Ovary (tissue), 9 donors: ENCODE measurements around the gene ABCC1. TPM values are rescaled to one million over a fixed set of nuclear protein-coding genes. Genes with fewer than 3 reads are reported as not detected.

ENCODE experiments used
- DNase-seq, 5 donors: peaks; one replicate each; pipeline ENCODE4 v3.0.0-alpha.2; 2019 to 2020
- H3K27ac ChIP-seq, 2 donors: fragments of 200-600 bp; one replicate each; pipeline versions ENCODE4 v1.5.1 to v1.8.0; 2019 to 2022
- H3K27me3 ChIP-seq: fragments of 200-600 bp; one replicate; pipeline ENCODE4 v1.8.0; 2022
- H3K36me3 ChIP-seq: fragments of 200-600 bp; sonication (generic); one replicate; pipeline ENCODE4 v1.5.1; 2019
- H3K4me1 ChIP-seq: one replicate; pipeline ENCODE4 v1.8.1; 2013; ENCODE audit warnings: mild to moderate bottlenecking, moderate library complexity; ENCODE audit not compliant: insufficient read depth
- H3K4me3 ChIP-seq: fragments of 200-600 bp; sonication (generic); one replicate; pipeline ENCODE4 v1.5.1; 2017
- H3K9me3 ChIP-seq, 2 donors: fragments of 200-600 bp in 1 of 2; sonication (generic) in 1 of 2; one replicate each; pipeline versions ENCODE4 v1.5.1 to v1.8.1; 2013 to 2019; ENCODE audit warnings: mild to moderate bottlenecking in 1 of 2, moderate library complexity in 1 of 2
- EP300 ChIP-seq: sonication (generic); formaldehyde crosslinking; IDR thresholded peaks from one replicate; pipeline ENCODE4 v1.6.1; 2017; ENCODE audit warnings: antibody characterized with exemption
- POLR2A ChIP-seq: fragments of 450-650 bp; IDR thresholded peaks from one replicate; pipeline ENCODE4 v1.6.1; 2017; ENCODE audit warnings: antibody characterized with exemption, mild to moderate bottlenecking, moderate library complexity
- WGBS, 3 donors: extraction: QIAGEN DNeasy Blood & Tissue Kit in 1 of 3; methylation state at CpG; one replicate each; pipeline versions ENCODE4 v1.1.5 to v1.1.7; 2013 to 2017; 5-methylcytosine and 5-hydroxymethylcytosine counted together
- intact Hi-C, 4 donors: fragments of 100-400 bp; cut with DNase I; formaldehyde crosslinking; loops; one replicate each; pipeline versions ENCODE4 v1.11.0 to v1.15.1; 2022 to 2023
- polyA plus RNA-seq, 2 donors: library from polyadenylated mRNA; stranded (reverse); fragments of 200-250 nt in 1 of 2; fragments of 350-450 nt in 1 of 2; fragmentation: Illumina TruSeq in 1 of 2; extraction: RNeasy Lipid Tissue Mini Kit (QIAGEN cat#74804) in 1 of 2; gene quantifications; one replicate each; pipeline ENCODE4 v1.2.3, GENCODE V29; 2013 to 2014
- total RNA-seq, 7 donors: library from RNA; depleted of rRNA in 2 of 7; stranded (reverse); fragments of >200 nt in 2 of 7; fragmentation: NEBNext Ultra II Directional in 3 of 7; extraction: Animal tissue kit (Norgen Biotek cat#: 25700) in 3 of 7; gene quantifications; one replicate each; pipeline versions ENCODE4 v1.1.0 to v1.2.4, GENCODE V29; 2016 to 2023
- TF ChIP-seq, protein P1 (sequence below), 3 donors: fragments of 450-650 bp in 2 of 3; fragments of 200-600 bp in 1 of 3; IDR thresholded peaks; one replicate each; pipeline versions ENCODE4 v1.5.1 to v1.8.0; 2016 to 2022; ENCODE audit warnings: antibody characterized with exemption in 3 of 3, mild to moderate bottlenecking in 1 of 3
- donor health status: DM: no; HTN: no; CAD: no; lungs with moderate emphysema.
- donor health status: DM: no; HTN: no; CAD: no.
- donor health status: Bipolar disorder and iron deficiency.
- donor health status: DM: yes; HTN: yes; CAD: no.
- donor health status: DM: no; HTN: no; CAD: no.
- donor health status: DM: yes; HTN: yes; CAD: no.

ABCC1 gene
- total and polyA plus RNA-seq, 9 donors, result 10.0 to 31.1 (median 20.9) TPM

DNA sequence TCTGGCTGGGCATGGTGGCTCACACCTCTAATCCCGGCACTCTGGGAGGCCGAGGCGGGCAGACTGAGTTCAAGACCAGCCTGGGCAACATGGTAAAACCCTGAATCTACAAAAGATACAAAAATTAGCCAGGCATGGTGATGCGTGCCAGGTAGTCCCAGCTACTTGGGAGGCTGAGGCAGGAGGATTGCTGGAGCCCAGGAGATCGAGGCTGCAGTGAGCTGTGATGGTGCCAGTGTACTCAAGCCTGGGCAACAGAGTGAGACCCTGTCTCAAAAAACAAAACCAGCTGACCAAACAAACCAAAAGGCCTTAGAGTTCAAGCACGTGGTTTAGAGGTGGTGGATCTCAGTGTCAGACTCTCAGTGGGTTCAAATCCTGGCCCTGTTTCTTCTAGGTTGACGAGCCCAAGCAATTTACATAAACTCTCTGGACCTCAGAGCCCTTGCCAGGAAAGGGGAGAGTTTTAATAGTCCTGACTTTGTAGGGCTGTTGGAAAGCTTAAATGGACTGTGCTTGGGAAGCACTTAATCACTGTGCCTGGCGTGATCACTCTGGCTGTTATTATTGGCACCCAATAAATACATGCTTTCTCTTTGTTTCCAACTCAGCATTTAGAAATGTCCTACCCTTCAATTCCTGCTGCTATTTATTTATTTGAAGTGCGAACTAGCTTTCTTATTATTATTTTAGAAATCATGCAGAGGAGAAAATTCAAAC, 44.7 kb downstream of the ABCC1 start:
- 58 to 61% (median 58%) methylated on average over 9 of the region's 9 CpGs for WGBS, 3 donors
- Histone ChIP-seq H3K9me3 (no peaks in the 10 kb centered on the region), H3K36me3 (no peaks in the 10 kb centered on the region), H3K27ac (no peak overlapping the region), H3K4me3 (no peak overlapping the region), H3K4me1 (peaks cover 16% of the 10 kb centered on the region), H3K27me3 (no peaks in the 10 kb centered on the region)
- no peak for DNase-seq
- intact Hi-C loops, result no loop called here
- TF ChIP-seq POLR2A, result no peak
- TF ChIP-seq, protein P1, sequence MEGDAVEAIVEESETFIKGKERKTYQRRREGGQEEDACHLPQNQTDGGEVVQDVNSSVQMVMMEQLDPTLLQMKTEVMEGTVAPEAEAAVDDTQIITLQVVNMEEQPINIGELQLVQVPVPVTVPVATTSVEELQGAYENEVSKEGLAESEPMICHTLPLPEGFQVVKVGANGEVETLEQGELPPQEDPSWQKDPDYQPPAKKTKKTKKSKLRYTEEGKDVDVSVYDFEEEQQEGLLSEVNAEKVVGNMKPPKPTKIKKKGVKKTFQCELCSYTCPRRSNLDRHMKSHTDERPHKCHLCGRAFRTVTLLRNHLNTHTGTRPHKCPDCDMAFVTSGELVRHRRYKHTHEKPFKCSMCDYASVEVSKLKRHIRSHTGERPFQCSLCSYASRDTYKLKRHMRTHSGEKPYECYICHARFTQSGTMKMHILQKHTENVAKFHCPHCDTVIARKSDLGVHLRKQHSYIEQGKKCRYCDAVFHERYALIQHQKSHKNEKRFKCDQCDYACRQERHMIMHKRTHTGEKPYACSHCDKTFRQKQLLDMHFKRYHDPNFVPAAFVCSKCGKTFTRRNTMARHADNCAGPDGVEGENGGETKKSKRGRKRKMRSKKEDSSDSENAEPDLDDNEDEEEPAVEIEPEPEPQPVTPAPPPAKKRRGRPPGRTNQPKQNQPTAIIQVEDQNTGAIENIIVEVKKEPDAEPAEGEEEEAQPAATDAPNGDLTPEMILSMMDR (IDR thresholded peaks at IDR 0.05), result no peak
- no peak for TF ChIP-seq EP300

DNA sequence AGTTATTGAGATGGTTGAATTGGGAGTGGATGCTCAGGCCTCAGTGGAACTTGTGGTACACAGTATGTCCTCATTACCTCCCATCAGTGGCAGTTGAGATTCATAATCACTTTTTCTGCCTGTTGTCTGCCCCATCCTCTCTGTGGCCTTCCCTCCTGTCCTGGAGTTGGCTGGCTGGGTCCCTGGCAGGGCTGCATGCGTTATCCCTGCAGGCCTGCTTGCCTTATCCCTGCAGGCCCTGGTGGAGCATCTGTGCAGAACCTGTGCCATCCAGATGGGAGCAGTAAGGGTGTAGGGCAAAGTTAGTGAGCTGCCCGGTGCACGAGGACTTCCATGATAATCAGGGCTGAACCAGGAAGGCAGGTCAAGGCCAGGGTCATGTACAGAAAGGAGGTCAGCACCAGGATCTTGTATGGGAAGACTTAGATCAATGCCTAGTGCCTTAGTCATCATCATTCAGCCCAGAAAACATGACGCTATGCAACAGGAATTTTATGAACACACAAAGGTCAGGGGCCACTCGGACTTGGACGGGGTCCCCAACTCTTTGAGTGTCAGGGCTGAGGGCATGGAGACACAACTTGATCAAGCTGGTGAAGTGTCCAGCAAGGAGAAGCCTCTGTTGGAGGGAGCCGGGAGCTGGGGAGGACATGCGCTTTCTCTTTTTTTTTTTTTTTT, 47.2 kb downstream of the ABCC1 start:
- Histone ChIP-seq H3K4me1 (peaks cover 13% of the 10 kb centered on the region), H3K9me3 (no peaks in the 10 kb centered on the region), H3K27ac (no peak overlapping the region), H3K27me3 (no peaks in the 10 kb centered on the region), H3K36me3 (no peaks in the 10 kb centered on the region), H3K4me3 (no peak overlapping the region)
- peak; percentile 64 to 80 (median 71) for DNase-seq
- no peak for TF ChIP-seq EP300
- no peak for TF ChIP-seq POLR2A
- TF ChIP-seq, protein P1 (IDR thresholded peaks at IDR 0.05), result no peak
- 31 to 33% (median 31%) methylated on average over 8 of the region's 8 CpGs for WGBS, 3 donors
- intact Hi-C loops, result no loop called here

DNA sequence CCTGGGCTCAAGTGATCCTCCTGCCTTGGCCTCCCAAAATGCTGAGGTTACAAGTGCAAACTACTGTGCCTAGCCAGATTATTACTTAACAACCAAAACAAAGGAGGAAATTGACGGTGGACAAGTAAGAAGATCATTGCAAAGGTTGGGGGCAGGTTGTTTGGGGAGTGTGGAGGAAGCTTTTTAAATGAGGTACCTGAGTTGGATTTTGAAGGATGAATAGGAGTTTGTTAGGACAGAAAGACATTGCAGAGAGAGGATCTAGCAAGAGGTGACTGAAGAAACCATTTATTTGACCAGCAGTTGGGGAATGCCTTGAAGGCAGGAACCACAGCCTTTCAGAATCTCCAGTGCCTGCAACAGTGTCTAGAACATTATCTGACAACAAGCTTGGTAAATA, 51.3 kb downstream of the ABCC1 start:
- DNase-seq, result no peak
- no peaks in the 10 kb centered on the region for H3K36me3 ChIP-seq
- TF ChIP-seq EP300 (no peak), POLR2A (no peak)
- TF ChIP-seq, protein P1 (IDR thresholded peaks at IDR 0.05), result no peak
- no peak overlapping the region for H3K4me3 ChIP-seq
- H3K9me3 ChIP-seq, result no peaks in the 10 kb centered on the region
- no peak overlapping the region for H3K27ac ChIP-seq
- H3K27me3 ChIP-seq, result no peaks in the 10 kb centered on the region
- WGBS, 3 donors, result 90 to 100% (median 91%) methylated on average over 1 of the region's 1 CpG
- intact Hi-C loops, result no loop called here
- H3K4me1 ChIP-seq, result peaks cover 10% of the 10 kb centered on the region

DNA sequence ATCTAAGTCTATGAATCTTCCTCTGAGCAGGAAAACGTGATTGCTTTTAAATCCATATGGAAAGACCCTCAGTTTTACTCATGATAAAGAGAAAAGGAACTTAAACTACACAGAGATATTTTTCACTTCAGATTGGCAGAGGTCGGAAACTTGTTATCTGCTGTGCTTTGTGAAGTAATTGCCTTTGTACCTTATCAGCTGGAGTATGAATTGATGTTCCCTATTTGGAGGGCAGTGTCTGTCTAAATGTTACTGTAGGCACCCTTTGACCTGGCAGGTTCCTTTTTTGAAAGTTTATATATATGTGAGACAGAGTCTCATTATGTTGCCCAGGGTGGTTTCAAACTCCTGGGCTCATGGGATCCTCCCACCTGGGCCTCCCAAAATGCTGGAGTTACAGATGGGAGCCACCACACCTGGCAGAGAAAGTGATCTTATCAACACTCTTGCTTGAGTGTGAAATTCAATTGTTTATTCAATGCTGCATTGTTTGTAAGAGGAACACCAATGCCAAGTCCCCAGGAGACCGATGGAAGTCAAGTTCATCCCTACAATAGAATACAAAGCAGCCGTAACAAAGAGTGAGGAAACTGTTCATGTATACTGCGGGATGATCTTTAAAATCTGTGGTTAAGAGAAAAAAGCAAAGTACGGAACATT, 52.3 kb downstream of the ABCC1 start:
- no peaks in the 10 kb centered on the region for H3K36me3 ChIP-seq
- no peaks in the 10 kb centered on the region for H3K9me3 ChIP-seq
- no peak overlapping the region for H3K4me3 ChIP-seq
- peaks cover 5% of the 10 kb centered on the region for H3K4me1 ChIP-seq
- no peak for TF ChIP-seq POLR2A
- TF ChIP-seq EP300, result no peak
- TF ChIP-seq, protein P1 (IDR thresholded peaks at IDR 0.05), result no peak
- WGBS, 3 donors, result 90 to 92% (median 90%) methylated on average over 6 of the region's 6 CpGs
- H3K27me3 ChIP-seq, result no peaks in the 10 kb centered on the region
- DNase-seq, result no peak
- no peak overlapping the region for H3K27ac ChIP-seq
- intact Hi-C loops, result no loop called here
